HG03378 (cell line): Measurements from ENCODE around the gene CYP1A2.
"Not testable (repeated sequence)": the region's sequence is repeated elsewhere in the genome, so short reads cannot be mapped to it uniquely, and the experiment has no call there.

Experiments
- ATAC-seq: cut with Tn5 transposase; IDR thresholded peaks from one replicate; pipeline ENCODE4 v1.9.1; 2021; ENCODE audit warnings: mild to moderate bottlenecking, moderate library complexity; ENCODE audit not compliant: unreplicated experiment

The CYP1A2 gene

GRCh38 chr15:74748322-74748946, at the start of gene CYP1A2:
Gene CYP1A2, plus strand, starts transcription at chr15:74748845. Its CDS starts 894 bp downstream, at chr15:74749739.
- no peak for ATAC-seq

GRCh38 chr15:74709011-74709410, 39.6 kb upstream of the CYP1A2 start:
- ATAC-seq = no peak

- no peak for ATAC-seq
These were observed 38.8 kb upstream of the CYP1A2 start for GRCh38 chr15:74709892-74710291.

GRCh38 chr15:74710319-74711094, 38.1 kb upstream of the CYP1A2 start:
- ATAC-seq = no peak

- no peak for ATAC-seq
These were observed 36.3 kb upstream of the CYP1A2 start for GRCh38 chr15:74712311-74712710.

GRCh38 chr15:74716651-74717050, 32.0 kb upstream of the CYP1A2 start:
- ATAC-seq = no peak

- ATAC-seq = no peak
These were observed 26.1 kb upstream of the CYP1A2 start for GRCh38 chr15:74722591-74722990.

- no peak for ATAC-seq
These were observed 25.5 kb upstream of the CYP1A2 start for GRCh38 chr15:74723187-74723586.

- ATAC-seq = no peak
These were observed 24.8 kb upstream of the CYP1A2 start for GRCh38 chr15:74723754-74724334.

- no peak for ATAC-seq
These were observed 23.9 kb upstream of the CYP1A2 start for GRCh38 chr15:74724570-74725224.

GRCh38 chr15:74725225-74725774, 23.3 kb upstream of the CYP1A2 start, which contains the start of gene CYP1A1:
Gene CYP1A1, minus strand, starts transcription at chr15:74725528. Its CDS starts 2,431 bp downstream, at chr15:74723097.
- ATAC-seq = no peak

- ATAC-seq = no peak
These were observed 22.5 kb upstream of the CYP1A2 start for GRCh38 chr15:74725845-74726773.

- no peak for ATAC-seq
These were observed 21.9 kb upstream of the CYP1A2 start for GRCh38 chr15:74726774-74727164.

GRCh38 chr15:74727727-74728126, 20.9 kb upstream of the CYP1A2 start:
- no peak for ATAC-seq

GRCh38 chr15:74728699-74729098, 19.9 kb upstream of the CYP1A2 start:
- not testable (repeated sequence) for ATAC-seq

GRCh38 chr15:74729372-74729771, 19.3 kb upstream of the CYP1A2 start:
- not testable (repeated sequence) for ATAC-seq

- ATAC-seq = no peak
These were observed 17.9 kb upstream of the CYP1A2 start for GRCh38 chr15:74730619-74731316.

- no peak for ATAC-seq
These were observed 15.8 kb upstream of the CYP1A2 start for GRCh38 chr15:74732846-74733245.

GRCh38 chr15:74733269-74733668, 15.4 kb upstream of the CYP1A2 start:
- ATAC-seq = no peak
